Mammary epithelial cell (primary cell): ENCODE measurements around the gene RIN2.

Experiments
- CTCF ChIP-seq, 2 donors: IDR thresholded peaks in 1 of 2; conservative IDR thresholded peaks in 1 of 2; 2 replicates each; pipeline ENCODE4 v1.5.1; 2011 to 2012; ENCODE audit warnings: inconsistent platforms in 2 of 2, low read length in 2 of 2, mild to moderate bottlenecking in 2 of 2, control low read depth in 1 of 2, low read depth in 1 of 2; ENCODE audit not compliant: insufficient read depth in 1 of 2; ENCODE audit errors: extremely low read depth in 1 of 2
- EZH2 ChIP-seq: IDR thresholded peaks from 2 replicates; pipeline ENCODE4 v1.6.1; 2012; ENCODE audit warnings: low read length, inconsistent platforms, borderline replicate concordance

- TF ChIP-seq CTCF (conservative IDR thresholded peaks at IDR 0.05 in 1 of 2, IDR thresholded peaks at IDR 0.05 in 1 of 2; ENCODE audit: extremely low read depth in 1 of 2, insufficient read depth in 1 of 2, low read depth in 1 of 2, low read length in 2 of 2) (no peak), EZH2 (no peak)
These were observed 32.1 kb upstream of the RIN2 start for GRCh38 chr20:19725814-19726525.
